HG03066 (cell line): ENCODE results near the gene FAM114A1.

Experiments
- ATAC-seq: cut with Tn5 transposase; IDR thresholded peaks from one replicate; pipeline ENCODE4 v1.9.1; 2021; ENCODE audit warnings: low read depth; ENCODE audit not compliant: unreplicated experiment

FAM114A1 gene

DNA sequence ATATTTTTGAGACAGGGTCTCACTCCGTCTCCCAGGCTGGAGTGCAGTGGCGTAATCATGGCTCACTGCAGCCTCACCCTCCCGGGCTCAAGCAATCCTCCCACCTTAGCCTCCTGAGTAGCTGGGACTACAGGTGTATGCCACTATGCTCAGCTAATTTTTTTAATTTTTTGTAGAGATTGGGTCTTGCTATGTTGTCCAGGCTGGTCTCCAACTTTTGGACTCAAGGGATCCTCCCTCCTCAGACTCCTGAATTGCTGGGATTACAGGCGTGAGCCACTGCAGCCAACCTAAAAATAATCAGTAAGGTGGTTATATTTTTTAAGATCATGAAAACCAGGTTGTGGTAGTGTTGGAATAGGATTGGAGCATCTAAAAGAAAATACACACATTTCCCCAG lies 126.5 kb downstream of the FAM114A1 start:
- ATAC-seq = no peak
